ENCODE results near the gene MTA2. TPM values are rescaled to one million over a fixed set of nuclear protein-coding genes. Genes with fewer than 3 reads are reported as not detected.
"Not testable (repeated sequence)": the region's sequence is repeated elsewhere in the genome, so short reads cannot be mapped to it uniquely, and the experiment has no call there.

MTA2 gene
- total and polyA plus RNA-seq, 9 donors, result 41.5 to 130 (median 89.8) TPM

DNA sequence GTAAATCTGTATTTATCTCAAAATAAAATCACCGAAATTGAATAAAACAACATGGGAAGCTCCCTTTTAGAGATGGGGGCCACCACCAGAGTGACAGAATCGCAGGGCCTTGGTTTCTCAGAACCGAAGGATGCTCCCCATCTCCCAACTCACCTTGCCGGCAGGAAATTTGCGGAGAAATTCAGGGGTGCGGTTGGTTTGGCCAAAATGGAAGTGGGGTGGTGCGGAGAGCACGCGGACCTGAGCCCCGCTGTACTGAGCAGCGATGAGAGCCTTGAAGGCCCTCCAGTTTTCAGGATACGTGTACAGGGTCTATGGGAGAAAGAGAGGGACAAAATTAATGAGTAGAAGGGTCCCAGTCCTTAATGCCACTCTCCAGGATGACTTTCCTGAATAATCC, 29.2 kb downstream of the MTA2 start:
- DNase-seq, result peak in 1 of 5 donors; percentile 21
- WGBS, 3 donors, result 46 to 64% (median 54%) methylated on average over 12 of the region's 12 CpGs
- TF ChIP-seq EP300 (IDR thresholded peaks at IDR 0.05), result no peak
- TF ChIP-seq, protein P1, sequence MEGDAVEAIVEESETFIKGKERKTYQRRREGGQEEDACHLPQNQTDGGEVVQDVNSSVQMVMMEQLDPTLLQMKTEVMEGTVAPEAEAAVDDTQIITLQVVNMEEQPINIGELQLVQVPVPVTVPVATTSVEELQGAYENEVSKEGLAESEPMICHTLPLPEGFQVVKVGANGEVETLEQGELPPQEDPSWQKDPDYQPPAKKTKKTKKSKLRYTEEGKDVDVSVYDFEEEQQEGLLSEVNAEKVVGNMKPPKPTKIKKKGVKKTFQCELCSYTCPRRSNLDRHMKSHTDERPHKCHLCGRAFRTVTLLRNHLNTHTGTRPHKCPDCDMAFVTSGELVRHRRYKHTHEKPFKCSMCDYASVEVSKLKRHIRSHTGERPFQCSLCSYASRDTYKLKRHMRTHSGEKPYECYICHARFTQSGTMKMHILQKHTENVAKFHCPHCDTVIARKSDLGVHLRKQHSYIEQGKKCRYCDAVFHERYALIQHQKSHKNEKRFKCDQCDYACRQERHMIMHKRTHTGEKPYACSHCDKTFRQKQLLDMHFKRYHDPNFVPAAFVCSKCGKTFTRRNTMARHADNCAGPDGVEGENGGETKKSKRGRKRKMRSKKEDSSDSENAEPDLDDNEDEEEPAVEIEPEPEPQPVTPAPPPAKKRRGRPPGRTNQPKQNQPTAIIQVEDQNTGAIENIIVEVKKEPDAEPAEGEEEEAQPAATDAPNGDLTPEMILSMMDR (IDR thresholded peaks at IDR 0.05), result no peak
- no peak for TF ChIP-seq POLR2A (IDR thresholded peaks at IDR 0.05)
- H3K27ac ChIP-seq, result peak overlapping the region in 1 of 2 donors; percentile 45
- intact Hi-C loops (cut with DNase I), result no loop called here
- peaks cover 7% of the 10 kb centered on the region for H3K4me1 ChIP-seq (ENCODE audit: insufficient read depth)
- peak overlapping the region; percentile 85 for H3K4me3 ChIP-seq
- no peaks in the 10 kb centered on the region for H3K27me3 ChIP-seq
- H3K9me3 ChIP-seq, result no peaks in the 10 kb centered on the region
- H3K36me3 ChIP-seq, result no peaks in the 10 kb centered on the region

DNA sequence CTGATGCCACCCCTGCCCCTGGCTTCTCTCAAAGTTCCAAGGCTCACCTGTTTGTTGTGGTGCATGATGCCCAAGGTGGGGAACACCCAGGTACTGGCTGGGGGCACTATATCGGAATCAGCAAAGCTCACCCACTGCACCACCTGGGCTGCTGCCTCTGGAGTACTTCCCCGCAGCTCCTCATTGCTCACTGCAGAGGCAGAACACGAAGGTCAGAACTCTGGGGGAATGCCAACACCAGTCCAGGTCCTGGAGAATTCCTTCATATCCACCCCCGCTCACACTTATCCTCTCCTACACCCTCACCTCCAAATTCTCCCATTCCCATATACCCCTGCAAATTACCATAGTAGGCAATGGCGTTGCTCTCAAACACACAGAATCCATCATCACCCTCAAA, 30.2 kb downstream of the MTA2 start:
- H3K27me3 ChIP-seq; H3K4me3 ChIP-seq; H3K27ac ChIP-seq; H3K4me1 ChIP-seq (ENCODE audit: insufficient read depth); H3K9me3 ChIP-seq; intact Hi-C loops (cut with DNase I); H3K36me3 ChIP-seq: not testable (repeated sequence)
- WGBS, 3 donors, result 60 to 74% (median 66%) methylated on average over 5 of the region's 5 CpGs
- peak in 1 of 5 donors; percentile 12 for DNase-seq

DNA sequence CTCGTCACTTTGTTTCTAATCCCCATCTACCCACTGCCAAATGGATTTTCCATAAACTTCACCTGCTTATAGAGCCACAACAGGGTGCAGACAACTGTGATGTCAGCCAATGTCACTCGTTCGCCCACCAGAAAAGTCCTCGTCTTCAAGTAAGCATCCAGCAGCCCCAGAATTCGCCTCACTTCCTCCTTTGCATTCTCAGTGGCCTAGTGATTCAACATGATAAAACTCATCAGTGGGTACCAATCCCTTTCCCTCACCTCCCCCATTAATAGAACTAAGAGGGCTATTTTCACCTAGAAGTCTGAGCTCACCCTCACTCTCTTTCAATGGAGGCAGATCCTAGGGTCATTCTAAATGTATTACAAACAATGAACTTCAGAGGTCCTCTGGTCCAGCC, 30.8 kb downstream of the MTA2 start:
- H3K27me3 ChIP-seq; H3K4me1 ChIP-seq (ENCODE audit: insufficient read depth); H3K27ac ChIP-seq; H3K9me3 ChIP-seq; H3K36me3 ChIP-seq; DNase-seq; intact Hi-C loops (cut with DNase I); H3K4me3 ChIP-seq: not testable (repeated sequence)
- WGBS, 3 donors, result 90 to 94% (median 93%) methylated on average over 5 of the region's 5 CpGs

DNA sequence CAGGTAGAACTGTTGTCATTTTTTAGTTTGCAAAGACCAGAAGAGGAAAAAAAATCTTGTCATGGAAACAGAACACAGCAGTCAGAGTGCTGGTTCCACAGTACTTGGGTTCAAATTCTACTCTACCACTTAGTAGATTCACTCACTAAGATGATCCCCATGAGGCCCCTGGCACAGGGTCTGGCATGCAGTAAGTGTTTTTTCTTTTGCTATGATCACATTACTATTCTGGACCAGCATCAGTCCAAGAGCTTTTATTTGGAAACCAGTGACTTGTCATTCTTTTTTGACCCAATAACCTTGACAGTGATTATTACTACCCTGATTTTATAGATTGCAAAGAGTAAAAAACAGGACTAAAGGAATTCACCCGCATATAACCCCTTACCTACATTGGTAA, 32.1 kb downstream of the MTA2 start:
- peaks cover 3% of the 10 kb centered on the region for H3K4me1 ChIP-seq (ENCODE audit: insufficient read depth)
- intact Hi-C loops (cut with DNase I), result no loop called here
- no peak overlapping the region for H3K27ac ChIP-seq
- WGBS, 3 donors, result 56 to 74% (median 73%) methylated on average over 1 of the region's 1 CpG
- no peak for DNase-seq
- no peaks in the 10 kb centered on the region for H3K27me3 ChIP-seq
- no peak overlapping the region for H3K4me3 ChIP-seq
- no peaks in the 10 kb centered on the region for H3K36me3 ChIP-seq
- TF ChIP-seq, protein P1 (IDR thresholded peaks at IDR 0.05), result no peak
- no peak for TF ChIP-seq EP300 (IDR thresholded peaks at IDR 0.05)
- TF ChIP-seq POLR2A (IDR thresholded peaks at IDR 0.05), result no peak
- H3K9me3 ChIP-seq, result no peaks in the 10 kb centered on the region

DNA sequence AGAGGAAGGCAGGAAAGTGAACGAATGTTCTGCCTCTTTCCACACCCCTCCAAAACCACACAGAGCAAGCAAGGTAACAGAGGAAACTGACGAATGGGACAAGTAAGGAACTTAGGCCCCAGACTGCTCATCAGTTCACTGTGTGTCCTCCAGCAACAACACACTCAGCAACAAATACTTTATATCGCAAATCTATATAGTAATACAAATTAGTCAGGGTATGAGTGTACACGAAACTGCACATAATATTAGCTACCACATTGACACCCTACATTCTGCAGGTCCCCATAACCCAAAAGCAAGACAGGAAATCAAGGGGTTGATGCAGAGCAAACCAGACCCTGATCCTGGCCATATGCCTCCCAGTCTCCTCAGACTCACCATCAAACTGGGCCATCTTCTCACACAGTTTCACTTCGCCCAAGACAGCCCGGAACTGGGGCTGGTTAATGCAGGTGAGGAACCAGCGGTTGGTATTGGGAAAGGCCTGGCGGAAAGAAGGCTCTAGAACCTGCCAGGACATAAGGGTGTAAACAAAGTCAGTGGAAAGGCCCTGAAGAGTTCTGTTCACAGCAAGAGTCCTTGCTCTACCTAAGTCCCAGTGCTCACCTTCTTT, 34.5 kb downstream of the MTA2 start:
- WGBS, 3 donors, result 71 to 84% (median 82%) methylated on average over 8 of the region's 8 CpGs
- intact Hi-C loops (cut with DNase I), result no loop called here
- H3K36me3 ChIP-seq, result no peaks in the 10 kb centered on the region

More for the DNA sequence above, 34.5 kb downstream of the MTA2 start:
- Histone ChIP-seq H3K27me3 (no peaks in the 10 kb centered on the region), H3K4me1 (ENCODE audit: insufficient read depth) (no peaks in the 10 kb centered on the region), H3K4me3 (no peak overlapping the region), H3K27ac (no peak overlapping the region), H3K9me3 (no peaks in the 10 kb centered on the region)
- peak in 1 of 5 donors; percentile 5 for DNase-seq
- no peak for TF ChIP-seq EP300 (IDR thresholded peaks at IDR 0.05)
- TF ChIP-seq POLR2A (IDR thresholded peaks at IDR 0.05), result no peak
- TF ChIP-seq, protein P1 (IDR thresholded peaks at IDR 0.05), result no peak
